ENCODE results near the gene SSBP3. TPM values are rescaled to one million over a fixed set of nuclear protein-coding genes. Genes with fewer than 3 reads are reported as not detected.

Gene SSBP3
- total RNA-seq, 2 experiments from 2014 or later: 16.5 to 44.9 TPM

- H3K9me3 ChIP-seq (ENCODE audit: low read length): no peaks in the 10 kb centered on the region
- no peaks in the 10 kb centered on the region for H4K20me1 ChIP-seq (ENCODE audit: insufficient read depth, low read length)
- TF ChIP-seq CTCF (conservative IDR thresholded peaks at IDR 0.05; ENCODE audit: low read length): no peak
- TF ChIP-seq EZH2phosphoT487 (IDR thresholded peaks at IDR 0.05; ENCODE audit: borderline replicate concordance, low read depth, low read length): no peak
- H3K27ac ChIP-seq (ENCODE audit: low read depth, low read length, poor library complexity, severe bottlenecking): no peak overlapping the region
- peaks cover 58% of the 10 kb centered on the region for H3K36me3 ChIP-seq (ENCODE audit: insufficient read depth, low read length)
- no peak overlapping the region for H3K4me2 ChIP-seq (ENCODE audit: low read length)
- CTCF ChIA-PET (ENCODE audit: unreplicated experiment): no interaction called here
- no peak for DNase-seq (ENCODE audit: low spot score)
- no peak overlapping the region for H2AFZ ChIP-seq (ENCODE audit: low read length)
- H3K79me2 ChIP-seq (ENCODE audit: insufficient read depth, low read depth, low read length): no peaks in the 10 kb centered on the region
- POLR2A ChIA-PET: no interaction called here
- no peaks in the 10 kb centered on the region for H3K9me2 ChIP-seq (ENCODE audit: insufficient read depth, low read length)
- intact Hi-C loops (cut with micrococcal nuclease; ENCODE audit: unreplicated experiment): no loop called here
- BruUV-seq (replicated peaks): no TSS peak
- H3K4me1 ChIP-seq (ENCODE audit: insufficient read depth, low read length, poor library complexity, severe bottlenecking): no peaks in the 10 kb centered on the region
- no peak overlapping the region for H3K4me3 ChIP-seq (ENCODE audit: low read depth, low read length, poor library complexity, severe bottlenecking)
Observed at GRCh38 chr1:54220004-54220811, 186.0 kb downstream of the SSBP3 start.

- Histone ChIP-seq H3K4me1 (ENCODE audit: insufficient read depth, low read length, poor library complexity, severe bottlenecking) (no peaks in the 10 kb centered on the region), H3K4me3 (ENCODE audit: low read depth, low read length, poor library complexity, severe bottlenecking) (no peak overlapping the region), H4K20me1 (ENCODE audit: insufficient read depth, low read length) (no peaks in the 10 kb centered on the region), H3K27ac (ENCODE audit: low read depth, low read length, poor library complexity, severe bottlenecking) (no peak overlapping the region), H3K9me3 (ENCODE audit: low read length) (no peaks in the 10 kb centered on the region), H3K36me3 (ENCODE audit: insufficient read depth, low read length) (peaks cover 64% of the 10 kb centered on the region), H2AFZ (ENCODE audit: low read length) (no peak overlapping the region), H3K79me2 (ENCODE audit: insufficient read depth, low read depth, low read length) (no peaks in the 10 kb centered on the region), H3K4me2 (ENCODE audit: low read length) (no peak overlapping the region), H3K9me2 (ENCODE audit: insufficient read depth, low read length) (no peaks in the 10 kb centered on the region)
- BruUV-seq (replicated peaks): no TSS peak
- POLR2A ChIA-PET: no interaction called here
- intact Hi-C loops (cut with micrococcal nuclease; ENCODE audit: unreplicated experiment): no loop called here
- TF ChIP-seq EZH2phosphoT487 (IDR thresholded peaks at IDR 0.05; ENCODE audit: borderline replicate concordance, low read depth, low read length): no peak
- DNase-seq (ENCODE audit: low spot score): no peak
- CTCF ChIA-PET (ENCODE audit: unreplicated experiment): no interaction called here
Observed at GRCh38 chr1:54219688-54220003, 186.5 kb downstream of the SSBP3 start.

GRCh38 chr1:54218883-54219687 is 187.1 kb downstream of the SSBP3 start:
- Histone ChIP-seq H3K4me2 (ENCODE audit: low read length) (no peak overlapping the region), H3K9me3 (ENCODE audit: low read length) (no peaks in the 10 kb centered on the region), H2AFZ (ENCODE audit: low read length) (no peak overlapping the region), H3K36me3 (ENCODE audit: insufficient read depth, low read length) (peaks cover 69% of the 10 kb centered on the region), H3K9me2 (ENCODE audit: insufficient read depth, low read length) (no peaks in the 10 kb centered on the region), H3K4me1 (ENCODE audit: insufficient read depth, low read length, poor library complexity, severe bottlenecking) (no peaks in the 10 kb centered on the region), H3K27ac (ENCODE audit: low read depth, low read length, poor library complexity, severe bottlenecking) (no peak overlapping the region), H3K79me2 (ENCODE audit: insufficient read depth, low read depth, low read length) (no peaks in the 10 kb centered on the region), H4K20me1 (ENCODE audit: insufficient read depth, low read length) (no peaks in the 10 kb centered on the region), H3K4me3 (ENCODE audit: low read depth, low read length, poor library complexity, severe bottlenecking) (no peak overlapping the region)
- intact Hi-C loops (cut with micrococcal nuclease; ENCODE audit: unreplicated experiment): no loop called here
- BruUV-seq (replicated peaks): no TSS peak
- CTCF ChIA-PET (ENCODE audit: unreplicated experiment): no interaction called here
- no peak for DNase-seq (ENCODE audit: low spot score)
- TF ChIP-seq EZH2phosphoT487 (IDR thresholded peaks at IDR 0.05; ENCODE audit: borderline replicate concordance, low read depth, low read length) (no peak), CTCF (conservative IDR thresholded peaks at IDR 0.05; ENCODE audit: low read length) (no peak)
- POLR2A ChIA-PET: no interaction called here
